DMS53 treated with DMSO at 0.1 percent for 48 hours (cell line): Measurements from ENCODE around the gene CERS6.
A peak's percentile ranks its signal among the peaks of the same experiment; 100 is the strongest.

Source experiments
- DNase-seq: peaks from one replicate; lab custom pipeline; 2025; ENCODE audit not compliant: unreplicated experiment; lab: John Stamatoyannopoulos, UW

CERS6 gene

DNA sequence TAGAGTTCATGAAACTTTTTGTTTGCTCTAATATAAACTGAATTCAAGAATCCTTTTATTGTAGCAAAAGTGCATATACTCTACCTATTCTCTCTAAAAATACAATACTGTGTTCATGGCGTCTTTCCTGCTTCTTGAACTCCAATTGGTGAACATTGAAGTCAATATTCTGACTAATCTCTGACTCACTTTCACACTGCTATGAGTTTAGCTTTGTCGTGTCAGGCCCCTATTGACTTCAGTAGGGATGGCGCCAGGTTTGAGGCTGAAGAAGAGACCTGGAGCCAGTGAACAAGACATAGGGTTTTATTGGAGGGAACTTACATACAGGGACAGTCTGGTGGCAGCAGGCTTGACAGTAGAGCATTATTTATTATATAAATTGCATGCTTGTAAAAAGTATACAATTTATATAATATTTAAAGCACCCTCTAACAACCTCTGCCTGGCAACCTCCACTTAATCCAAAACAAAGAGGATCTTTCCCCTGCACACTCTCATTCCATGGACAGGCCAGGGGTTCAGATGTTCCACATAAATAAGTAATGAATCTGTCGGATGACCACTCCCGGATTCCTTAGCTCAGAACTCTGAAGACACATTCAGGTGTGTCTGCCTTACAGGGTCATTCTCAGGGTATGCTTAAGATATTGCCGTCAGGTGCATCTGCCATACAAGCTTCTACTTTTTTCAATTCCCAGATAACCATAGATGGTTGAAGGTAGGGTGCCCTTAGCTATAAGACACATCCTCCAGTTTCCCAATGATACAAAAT, 141.0 kb downstream of the CERS6 start:
- DNase-seq = no peak

DNA sequence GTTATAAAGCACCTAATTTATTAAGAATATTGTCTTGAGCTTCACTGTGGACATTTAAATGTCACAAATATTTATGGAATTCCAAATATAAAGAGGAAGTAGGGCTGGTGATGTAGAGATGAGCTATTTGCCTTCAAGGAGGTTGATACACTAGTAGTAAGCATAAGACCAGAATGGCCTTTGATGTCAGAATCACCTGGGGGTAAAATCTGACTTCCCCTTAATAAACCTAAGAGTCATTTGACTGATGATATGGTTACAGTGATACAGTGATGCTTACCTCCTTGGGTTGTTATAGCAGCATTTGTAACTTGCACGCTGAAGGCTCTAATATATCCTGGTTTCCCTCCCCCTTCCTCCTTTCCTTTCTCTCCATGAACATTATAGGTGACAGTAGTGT, 143.7 kb downstream of the CERS6 start:
- no peak for DNase-seq

DNA sequence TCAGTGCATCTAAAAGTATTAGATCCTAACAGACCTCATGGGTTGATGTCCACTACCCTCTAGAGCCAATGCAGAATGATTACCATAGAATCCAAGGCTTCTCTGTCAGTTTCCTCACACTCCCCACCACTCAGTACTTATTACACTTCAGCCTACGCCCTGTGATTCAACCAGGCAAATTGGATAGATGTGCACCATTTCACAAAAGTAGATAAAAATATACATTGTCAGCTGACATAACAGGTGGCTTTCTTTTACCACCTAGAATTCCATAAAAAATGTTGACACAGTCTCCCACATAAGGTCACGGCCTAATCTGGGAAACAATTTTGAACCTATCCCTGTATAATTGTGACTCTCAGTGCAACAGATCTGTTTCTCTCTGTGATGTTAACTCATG, 144.9 kb downstream of the CERS6 start:
- DNase-seq = no peak

DNA sequence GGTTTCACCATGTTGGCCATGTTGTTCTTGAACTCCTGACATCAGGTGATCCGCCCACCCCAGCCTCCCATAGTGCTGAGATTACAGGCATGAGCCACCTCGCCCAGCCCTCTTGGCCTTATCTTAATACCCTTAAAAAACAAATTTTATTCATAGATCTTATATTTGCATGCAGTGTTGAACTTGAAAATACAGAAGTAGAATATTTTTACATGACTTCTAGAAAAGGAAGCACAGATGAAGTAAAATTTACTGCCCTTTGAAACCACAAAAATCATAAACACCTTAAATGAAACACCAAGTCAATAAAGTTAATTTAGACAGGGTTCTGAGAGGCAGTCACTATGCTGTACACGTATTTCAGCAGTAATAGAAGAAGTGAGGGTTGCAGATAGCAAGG, 145.7 kb downstream of the CERS6 start:
- DNase-seq = no peak

DNA sequence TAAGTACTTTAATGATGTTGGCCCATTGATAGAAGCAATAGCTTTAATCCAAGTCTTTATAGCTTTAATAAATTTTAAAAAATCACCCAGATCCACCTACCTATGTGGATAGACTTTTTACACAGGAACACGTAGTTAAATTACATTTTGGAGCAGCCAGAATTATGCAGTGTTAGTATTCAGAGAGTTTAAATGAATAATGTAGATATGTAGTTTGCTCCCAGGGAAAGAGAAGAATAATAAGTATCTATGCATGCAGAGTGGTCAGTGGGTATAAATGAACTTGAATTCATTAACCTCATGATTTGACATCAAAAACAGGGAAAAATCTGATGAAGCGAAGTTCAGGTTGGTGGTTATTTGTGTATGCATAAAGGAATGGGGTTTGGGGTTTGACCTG, 146.3 kb downstream of the CERS6 start:
- no peak for DNase-seq

DNA sequence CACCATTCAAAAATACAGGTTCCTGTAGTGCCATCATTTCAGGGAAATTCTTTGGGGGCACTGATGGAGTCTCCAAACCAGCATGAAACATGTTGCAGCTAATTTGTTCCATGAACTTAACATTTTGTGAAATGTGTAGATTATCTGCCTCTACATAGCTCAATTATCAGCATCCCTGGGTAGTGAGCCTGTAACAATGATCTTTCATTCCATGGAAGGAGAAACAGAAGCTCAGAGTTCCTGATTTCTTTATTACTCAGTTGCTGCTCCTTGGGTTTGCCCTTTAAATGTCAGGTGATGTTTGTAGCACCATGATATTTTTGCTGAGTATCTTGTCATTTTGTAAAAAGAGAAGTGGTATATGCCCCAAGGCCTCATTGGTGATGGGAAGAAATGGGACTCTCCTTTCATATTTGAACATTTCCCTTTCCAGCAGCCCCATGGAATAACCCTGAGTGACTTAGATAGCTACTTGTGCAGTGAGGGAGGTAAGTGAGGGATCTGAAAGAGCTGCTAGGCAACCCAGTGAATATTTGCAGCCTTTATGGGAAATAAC, 146.9 kb downstream of the CERS6 start:
- no peak for DNase-seq

DNA sequence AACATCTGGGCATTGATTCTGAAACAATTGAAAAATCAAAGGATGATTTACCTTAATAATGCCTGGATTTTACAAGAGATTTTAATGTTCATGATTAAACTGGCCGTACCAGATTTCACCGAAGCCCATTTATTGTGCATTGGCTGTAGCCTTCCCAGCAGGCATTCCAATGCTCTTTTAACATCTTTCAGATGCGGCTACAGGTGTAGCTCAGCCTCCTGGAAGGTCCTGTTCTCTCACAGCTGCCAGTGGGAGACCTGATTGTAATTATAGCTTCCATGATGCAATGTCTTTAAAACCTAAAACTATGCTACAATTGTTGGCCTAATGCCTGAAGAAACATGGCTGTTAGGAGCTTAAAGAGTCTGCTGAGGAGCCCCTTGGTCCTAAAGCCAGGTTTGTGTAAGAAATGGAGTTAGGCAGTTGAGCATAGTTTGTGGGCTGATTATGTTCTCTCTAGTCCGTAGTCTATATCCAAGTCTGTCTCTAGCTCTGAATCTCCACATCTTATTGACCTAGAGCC, 147.4 kb downstream of the CERS6 start:
- no peak for DNase-seq

DNA sequence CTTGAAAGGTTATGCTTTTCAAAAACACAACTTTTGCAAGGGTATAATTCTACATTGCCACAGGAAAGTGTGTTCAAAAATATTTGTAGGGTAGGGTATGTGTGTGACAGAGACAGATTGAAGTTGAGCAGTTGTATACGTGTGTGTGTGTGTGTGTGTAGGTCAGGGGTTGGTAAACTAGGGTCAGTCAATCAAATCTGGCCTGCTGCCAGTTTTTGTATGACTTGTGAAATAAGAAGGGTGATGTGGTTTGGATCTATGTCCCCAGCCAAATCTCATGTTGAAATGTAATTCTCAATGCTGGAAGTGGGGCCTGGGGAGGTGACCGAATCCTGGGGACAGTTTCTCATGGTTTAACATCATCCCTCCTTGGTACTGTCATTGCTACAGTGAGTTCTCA, 148.2 kb downstream of the CERS6 start:
- DNase-seq = no peak

DNA sequence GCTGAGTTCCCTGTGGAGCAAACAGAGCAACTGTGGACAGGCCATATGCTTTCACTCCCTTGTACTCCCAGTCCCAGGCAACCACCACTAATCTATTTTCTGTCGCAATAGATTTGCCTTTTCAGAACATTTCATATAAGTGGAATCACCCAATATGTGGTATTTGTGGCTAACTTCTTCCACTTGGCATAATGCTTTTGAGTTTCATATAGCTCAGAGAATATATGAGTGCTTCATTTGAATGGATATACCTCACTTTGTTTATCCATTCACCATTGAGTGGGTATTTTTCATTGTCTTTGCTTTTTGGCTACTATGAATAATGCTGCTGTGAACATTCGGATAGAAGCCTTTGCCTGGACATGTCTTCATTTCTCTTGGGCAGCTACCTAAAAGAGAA, 151.9 kb downstream of the CERS6 start:
- DNase-seq = no peak

DNA sequence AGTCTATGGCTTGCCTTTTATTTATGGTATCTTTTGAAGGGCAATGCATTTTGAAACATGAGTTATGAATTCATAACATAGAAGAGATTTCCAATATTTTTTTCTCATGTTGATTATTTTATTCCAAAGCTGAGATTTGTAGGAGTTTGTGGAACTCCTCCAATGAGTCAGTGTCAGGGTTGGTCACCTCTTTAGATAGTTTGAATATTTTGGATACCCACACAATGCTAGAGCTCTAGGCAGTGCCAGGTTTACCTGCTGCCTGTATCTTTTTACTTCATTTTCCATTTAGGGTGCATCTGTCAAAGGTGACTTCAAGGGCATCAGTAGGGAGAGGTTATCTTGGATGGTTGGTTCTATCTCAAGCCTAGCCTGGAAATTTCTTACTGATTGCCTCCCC, 152.7 kb downstream of the CERS6 start:
- no peak for DNase-seq

DNA sequence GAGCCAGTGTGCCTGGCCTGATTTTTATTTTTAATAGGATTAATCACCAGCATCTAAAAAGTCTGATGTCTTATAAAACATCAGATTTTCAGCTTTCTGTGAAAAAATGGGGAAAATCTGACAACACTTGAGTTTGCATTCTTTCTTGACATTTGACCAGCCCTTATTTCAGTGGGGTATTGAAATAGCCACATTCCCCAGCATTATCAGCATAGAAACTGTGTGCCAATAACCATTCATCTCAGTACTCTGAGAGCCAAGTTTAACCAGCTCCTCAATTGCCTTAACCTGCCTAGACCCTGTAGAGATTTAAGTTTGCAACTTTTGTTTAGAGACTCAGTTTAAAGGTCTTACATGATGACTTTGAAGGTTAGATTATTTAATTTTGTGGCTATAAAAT, 155.0 kb downstream of the CERS6 start:
- DNase-seq = no peak

DNA sequence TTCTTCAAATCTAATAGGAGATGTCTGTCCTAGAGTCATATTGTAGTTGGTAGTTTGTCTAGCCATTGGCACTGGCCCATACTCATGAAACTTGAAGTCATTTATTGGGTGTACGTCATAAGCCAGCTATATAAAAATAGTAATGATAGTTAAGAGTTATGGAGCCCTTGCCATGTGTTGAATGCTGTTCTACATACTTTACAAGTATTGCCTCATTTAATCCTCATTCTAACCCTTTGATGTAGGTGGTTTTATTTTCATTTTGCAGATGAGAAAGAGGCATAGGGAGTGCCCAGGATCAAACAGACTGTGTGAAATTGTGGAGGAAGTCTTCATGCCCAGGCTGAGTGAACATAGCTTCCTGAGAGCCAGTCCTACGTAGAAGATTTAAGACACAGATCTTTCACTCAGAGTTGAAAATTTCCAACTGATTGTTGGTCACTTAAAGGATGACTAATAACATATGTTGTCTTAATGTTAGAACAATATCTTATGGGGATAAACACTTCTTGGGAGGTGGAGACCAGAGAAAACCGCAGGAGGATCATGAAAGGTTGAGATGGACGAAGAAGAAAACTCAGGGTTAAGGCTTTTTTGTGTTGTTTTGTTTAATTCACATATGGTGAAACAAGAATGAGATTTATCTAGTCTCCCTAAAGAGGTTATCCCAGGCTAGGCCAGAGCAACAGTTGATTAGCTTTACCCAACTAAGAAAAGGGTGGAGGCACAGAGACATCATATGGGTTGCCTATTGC, 156.0 kb downstream of the CERS6 start:
- DNase-seq = no peak

DNA sequence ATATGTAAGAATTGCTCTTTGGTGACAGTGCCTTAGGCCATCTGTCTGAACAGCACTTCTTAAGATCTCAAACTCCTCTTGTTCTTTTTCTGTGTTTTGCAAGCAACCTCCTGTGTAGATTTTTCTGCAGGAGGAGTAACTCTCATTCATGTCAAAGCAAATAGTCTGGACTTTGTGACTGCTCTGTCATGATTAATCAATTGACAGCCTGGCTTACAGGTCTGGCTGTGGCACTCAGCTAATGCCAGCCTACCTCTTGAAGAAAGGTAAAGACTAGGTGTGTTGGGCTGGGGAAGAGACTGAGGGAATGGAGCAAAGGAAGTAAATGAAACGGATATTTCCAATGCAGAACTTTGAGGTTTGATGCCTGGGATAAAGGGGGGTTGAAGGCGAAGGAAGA, 156.6 kb downstream of the CERS6 start:
- no peak for DNase-seq

DNA sequence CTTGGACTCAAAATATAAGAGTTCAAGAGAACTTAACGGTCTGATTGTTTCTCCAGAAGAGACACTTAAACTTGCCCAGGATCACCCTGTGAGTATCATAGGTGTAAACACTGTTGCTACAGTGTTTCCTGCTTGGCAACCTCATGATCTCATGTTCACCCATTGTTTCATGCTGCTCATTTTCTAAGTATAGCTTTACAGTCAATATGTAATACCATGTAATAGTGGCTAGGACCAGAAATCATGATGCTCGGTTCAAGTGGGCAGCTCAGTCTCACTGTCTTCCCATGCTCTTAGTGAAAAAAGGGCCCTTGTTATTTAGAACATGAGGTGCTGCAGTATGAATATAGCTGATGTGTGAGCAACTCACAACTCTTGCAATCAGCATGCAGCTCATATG, 157.5 kb downstream of the CERS6 start:
- no peak for DNase-seq

DNA sequence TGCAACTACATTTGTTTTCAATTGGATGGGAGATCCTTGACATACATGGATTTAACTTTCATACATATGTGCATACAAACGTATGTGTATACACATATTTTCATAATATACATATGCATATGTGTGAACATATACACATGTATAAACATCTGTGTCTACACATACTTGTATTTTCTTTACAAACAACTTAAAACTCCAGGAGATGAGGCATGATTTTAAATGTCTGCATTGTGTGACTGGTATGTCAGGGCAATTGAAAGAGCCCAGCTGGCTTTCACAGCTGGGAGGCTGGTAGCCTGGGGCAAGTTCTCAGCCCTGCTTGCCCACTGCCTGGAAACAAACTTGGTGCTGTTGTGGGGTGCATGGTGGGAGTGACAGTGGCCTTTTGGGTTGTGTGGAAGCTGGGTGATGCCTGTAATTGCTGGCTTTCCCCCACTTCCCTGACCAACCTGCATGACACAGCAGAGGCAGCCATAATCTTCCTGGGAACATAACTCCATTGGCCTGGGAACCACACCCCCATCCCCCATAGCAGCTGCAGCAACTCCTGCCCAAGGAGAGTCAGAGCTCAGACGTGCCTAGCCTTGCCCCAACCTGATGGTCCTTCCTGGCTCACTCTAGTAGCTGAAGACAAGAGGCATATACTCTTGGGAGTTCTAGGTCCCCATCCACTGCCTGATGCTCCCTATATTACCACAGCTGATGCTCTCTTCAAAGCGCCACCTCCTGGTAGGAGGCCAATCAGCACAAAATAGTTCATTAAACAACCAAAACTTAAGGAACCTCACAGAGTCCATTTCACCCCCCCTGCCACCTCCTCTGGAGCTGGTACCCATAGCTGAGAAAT, 158.3 kb downstream of the CERS6 start:
- DNase-seq = no peak

DNA sequence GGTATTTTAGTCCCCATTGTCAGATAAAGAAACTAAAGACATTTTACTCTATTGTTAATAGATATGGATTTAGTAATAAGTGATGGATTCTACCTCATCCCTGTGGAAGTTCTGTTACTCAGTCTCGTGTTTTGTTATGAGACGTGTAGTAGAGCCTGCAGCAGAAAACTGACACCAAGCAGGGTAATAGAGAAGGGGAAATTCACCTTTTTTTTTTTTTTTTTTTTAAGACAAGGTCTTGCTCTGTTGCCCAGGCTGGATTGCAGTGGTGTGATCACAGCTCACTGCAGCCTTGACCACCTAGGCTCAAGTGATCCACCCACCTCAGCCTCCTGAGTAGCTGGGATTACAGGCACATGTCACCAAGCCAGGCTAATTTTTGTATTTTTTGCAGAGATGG, 164.5 kb downstream of the CERS6 start:
- no peak for DNase-seq

DNA sequence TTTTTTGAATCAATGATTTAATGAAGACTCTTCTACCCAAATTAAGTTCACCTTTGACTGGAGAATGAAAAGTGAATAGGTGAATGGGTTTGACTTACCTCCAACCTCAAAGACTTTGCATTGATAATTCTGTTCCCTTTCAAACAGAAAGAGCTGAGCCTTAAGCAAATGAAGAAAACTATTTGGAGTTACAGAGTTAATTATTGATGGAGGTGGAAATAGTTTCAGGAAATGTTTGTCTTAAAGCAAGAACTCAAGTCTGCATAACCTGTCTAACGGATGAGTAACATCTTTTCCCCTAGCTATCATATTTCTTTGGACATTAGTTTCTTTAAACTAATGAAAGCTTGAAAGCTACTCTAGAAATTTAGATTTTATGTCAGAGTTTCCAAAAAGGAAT, 166.5 kb downstream of the CERS6 start:
- peak; percentile 68 for DNase-seq

DNA sequence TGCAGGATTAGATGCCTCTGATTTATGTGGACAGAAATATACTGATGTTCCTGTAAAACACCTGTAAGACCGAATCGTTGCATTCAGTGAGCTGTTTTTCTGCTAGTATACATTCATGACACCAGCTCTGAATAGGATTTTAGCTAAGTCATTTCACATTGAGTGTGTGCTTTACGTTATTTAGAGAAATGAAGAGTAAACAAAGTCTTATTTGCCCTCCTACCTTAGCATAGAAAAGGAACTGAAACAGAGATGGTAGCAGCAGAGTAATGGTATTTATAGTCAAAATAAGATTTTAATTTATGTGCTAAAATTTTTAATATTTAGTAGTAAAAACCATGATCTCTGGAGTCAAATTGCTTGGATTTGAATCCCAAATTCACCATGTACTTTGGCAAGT, 168.0 kb downstream of the CERS6 start:
- peak; percentile 50 for DNase-seq

DNA sequence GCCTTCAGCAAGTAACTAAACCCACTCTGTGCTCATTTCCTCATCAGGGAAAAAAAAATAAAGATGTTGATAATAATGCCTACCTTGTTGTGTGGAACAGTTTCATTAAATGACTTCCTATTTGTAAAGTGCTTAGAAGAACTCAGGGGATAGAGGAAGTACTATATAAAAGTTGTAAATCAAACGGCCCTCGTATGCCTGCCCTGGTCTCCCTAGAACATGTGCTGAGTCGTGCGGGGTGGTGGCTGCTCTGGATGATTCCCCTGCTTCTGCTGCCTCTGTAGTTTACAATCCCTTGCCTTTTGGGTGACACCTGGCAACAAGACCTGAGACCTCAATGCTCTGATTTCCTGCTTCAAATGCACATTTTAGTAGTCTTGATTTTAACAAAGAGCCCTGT, 170.0 kb downstream of the CERS6 start:
- no peak for DNase-seq

DNA sequence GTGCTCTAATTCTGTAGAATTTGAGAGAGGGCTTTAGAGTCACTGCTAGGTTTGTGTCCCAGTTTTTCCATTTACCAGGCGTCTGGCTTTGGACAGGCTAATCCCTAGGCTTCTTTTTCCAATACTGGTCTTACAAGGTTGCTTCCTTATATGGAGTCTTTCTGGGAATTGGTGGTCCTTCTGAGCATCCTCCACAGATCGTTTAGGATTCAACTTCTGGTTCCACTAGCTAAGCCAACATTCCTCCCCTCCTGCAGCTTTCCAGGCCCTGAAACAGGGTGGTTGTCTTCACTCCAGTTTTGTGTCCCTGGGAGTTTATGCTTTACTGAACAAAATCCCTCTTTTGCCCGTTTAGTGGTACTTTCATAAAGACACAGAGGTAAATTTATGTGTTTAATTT, 170.6 kb downstream of the CERS6 start:
- DNase-seq = no peak

DNA sequence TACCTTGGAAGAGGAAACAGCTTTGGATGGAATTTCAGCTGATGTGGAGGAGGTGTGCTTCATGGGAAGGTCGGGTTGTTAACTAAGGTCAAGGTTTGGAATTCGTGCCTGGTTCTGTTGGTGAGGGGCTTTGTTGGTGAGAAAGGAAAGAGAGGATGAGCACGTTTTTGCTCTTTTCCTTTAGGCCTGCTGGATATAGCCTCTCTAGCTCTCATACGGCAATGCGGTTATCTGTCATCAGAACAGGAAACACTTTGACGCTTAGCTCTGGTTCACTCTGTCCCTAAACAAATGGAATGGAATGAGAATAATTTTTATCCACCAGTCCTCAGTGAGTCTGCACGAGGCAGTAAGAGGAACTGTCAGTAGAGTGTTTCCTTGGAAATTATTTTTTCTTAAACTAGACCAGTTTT, 176.6 kb downstream of the CERS6 start:
- no peak for DNase-seq
